Fibroblast of the aortic adventitia (primary cell): ENCODE data around the gene TMX3. TPM values are rescaled to one million over a fixed set of nuclear protein-coding genes. Genes with fewer than 3 reads are reported as not detected.

Experiments used
- DNase-seq: peaks from one replicate; pipeline ENCODE4 v3.0.0-alpha.2; 2010; ENCODE audit warnings: low read depth
- H3K4me3 ChIP-seq: 2 replicates; pipeline ENCODE4 v1.5.1; 2011; ENCODE audit warnings: low read depth, mild to moderate bottlenecking, control low read depth, low read length, moderate library complexity
- CTCF ChIP-seq: IDR thresholded peaks from 2 replicates; pipeline ENCODE4 v1.5.1; 2011; ENCODE audit warnings: mild to moderate bottlenecking, low read length, control low read depth, inconsistent platforms; ENCODE audit not compliant: insufficient read depth
- total RNA-seq: library from RNA; depleted of rRNA; stranded (reverse); fragments of >200 nt; gene quantifications from 2 replicates; pipeline ENCODE4 v1.2.3, GENCODE V29; 2012; ENCODE audit warnings: low replicate concordance

The TMX3 gene
- total RNA-seq, 1 donor, result 93.3 TPM

- H3K4me3 ChIP-seq, result no peak overlapping the region
- no peak for TF ChIP-seq CTCF
- no peak for DNase-seq
Observed at GRCh38 chr18:68640861-68641260, 74.0 kb downstream of the TMX3 start.

- no peak overlapping the region for H3K4me3 ChIP-seq
- no peak for DNase-seq
- no peak for TF ChIP-seq CTCF
Observed at GRCh38 chr18:68638613-68639012, 76.3 kb downstream of the TMX3 start.

- no peak for DNase-seq
- no peak for TF ChIP-seq CTCF
- H3K4me3 ChIP-seq, result no peak overlapping the region
Observed at GRCh38 chr18:68627812-68628211, 87.1 kb downstream of the TMX3 start.

Other genes with a start within 250 kb of the TMX3 start
- gene CCDC102B, start 83.0 kb upstream of the TMX3 start, total RNA-seq, result 3.1 and 27.8 TPM in 2 replicates